Pericardium fibroblast (primary cell): ENCODE measurements around the gene DDX52. TPM values are rescaled to one million over a fixed set of nuclear protein-coding genes. Genes with fewer than 3 reads are reported as not detected.

Experiments
- total RNA-seq: library from RNA; depleted of rRNA; stranded (reverse); fragments of >200 nt; gene quantifications from 2 replicates; pipeline ENCODE4 v1.2.3, GENCODE V29; 2015

DDX52 gene, protein sequence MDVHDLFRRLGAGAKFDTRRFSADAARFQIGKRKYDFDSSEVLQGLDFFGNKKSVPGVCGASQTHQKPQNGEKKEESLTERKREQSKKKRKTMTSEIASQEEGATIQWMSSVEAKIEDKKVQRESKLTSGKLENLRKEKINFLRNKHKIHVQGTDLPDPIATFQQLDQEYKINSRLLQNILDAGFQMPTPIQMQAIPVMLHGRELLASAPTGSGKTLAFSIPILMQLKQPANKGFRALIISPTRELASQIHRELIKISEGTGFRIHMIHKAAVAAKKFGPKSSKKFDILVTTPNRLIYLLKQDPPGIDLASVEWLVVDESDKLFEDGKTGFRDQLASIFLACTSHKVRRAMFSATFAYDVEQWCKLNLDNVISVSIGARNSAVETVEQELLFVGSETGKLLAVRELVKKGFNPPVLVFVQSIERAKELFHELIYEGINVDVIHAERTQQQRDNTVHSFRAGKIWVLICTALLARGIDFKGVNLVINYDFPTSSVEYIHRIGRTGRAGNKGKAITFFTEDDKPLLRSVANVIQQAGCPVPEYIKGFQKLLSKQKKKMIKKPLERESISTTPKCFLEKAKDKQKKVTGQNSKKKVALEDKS
- 13.5 and 16.1 TPM in 2 replicates for total RNA-seq

DNA sequence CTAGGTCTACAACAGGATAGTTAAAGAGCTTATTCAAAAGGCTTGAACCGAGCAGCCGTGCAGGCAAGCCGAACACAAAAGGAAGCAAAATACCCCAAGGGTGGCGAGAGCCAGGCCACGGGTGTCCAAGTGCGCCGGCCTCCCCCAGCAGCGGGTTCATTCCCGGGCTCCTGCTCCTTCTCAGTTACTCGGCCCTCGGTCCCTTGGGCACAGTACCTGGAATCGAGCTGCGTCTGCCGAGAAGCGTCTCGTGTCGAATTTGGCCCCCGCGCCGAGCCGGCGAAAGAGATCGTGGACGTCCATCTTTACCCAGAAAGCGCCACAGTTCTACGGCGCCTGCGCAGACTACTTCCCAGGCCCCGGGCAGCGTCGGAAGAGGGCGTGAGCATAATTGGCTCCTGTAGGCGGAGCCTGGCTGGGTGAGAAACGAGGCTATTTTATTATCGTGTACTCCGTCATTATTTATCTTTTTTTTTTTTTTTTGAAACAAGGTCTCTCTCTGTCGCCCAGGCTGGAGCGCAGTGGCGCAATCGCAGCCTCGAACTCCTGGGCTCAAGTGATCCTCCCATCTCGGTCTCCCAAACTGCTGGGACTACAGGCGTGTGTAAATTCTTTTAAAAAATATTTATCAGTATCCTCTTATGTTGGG lies at the start of gene DDX52:
Gene DDX52, minus strand, starts transcription at position 329 of the 649 bp plus-strand sequence. Its CDS starts 26 bp downstream, at position 303.

DNA sequence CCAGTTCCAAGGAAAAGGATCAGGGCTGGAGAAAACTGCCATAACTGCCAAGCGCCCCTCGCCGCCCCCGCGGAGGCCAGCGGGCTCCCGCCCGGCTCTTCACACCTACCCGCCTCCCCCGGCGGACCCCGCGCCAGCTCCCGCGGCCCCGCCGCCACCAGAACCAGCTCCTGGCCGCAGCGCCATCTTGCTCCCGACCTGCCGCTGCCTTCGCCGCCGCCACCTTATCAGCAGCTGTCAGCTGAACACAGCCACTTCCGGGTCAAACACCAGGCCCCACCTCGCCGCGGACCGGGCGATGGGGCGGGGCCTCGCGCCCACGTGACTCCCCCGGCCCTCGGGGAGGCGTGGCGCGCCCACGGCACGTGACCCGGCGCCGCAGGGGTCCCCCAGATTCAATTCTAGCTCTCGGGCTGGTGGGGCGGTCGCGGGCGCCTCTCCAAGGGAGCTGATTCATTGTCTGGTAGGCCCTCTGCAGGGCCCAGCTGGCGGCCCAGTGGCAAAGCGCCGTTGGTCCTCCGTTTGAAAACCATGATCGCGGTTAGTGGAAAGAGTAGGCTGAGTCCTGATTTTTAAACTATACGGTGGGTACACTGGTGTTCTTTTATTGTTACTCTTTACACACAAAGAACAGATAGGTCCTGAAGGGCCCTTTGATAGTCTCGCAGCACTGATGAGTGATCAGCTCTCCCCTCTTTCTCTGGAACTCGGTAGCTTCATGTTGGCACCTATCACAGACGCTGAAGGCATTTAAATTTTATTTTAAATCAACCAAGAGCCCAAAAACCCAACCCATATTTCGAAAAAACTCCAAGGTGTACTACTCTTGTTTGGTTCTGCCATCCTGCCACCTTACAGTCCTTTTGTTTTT lies 33.8 kb downstream of the DDX52 start, which contains the start of gene SYNRG:
Gene SYNRG, minus strand, starts transcription at position 249 of the 871 bp plus-strand sequence. Its CDS starts 63 bp downstream, at position 186.

Other genes with a start within 250 kb of the DDX52 start
- 33.4 and 37.0 TPM in 2 replicates for gene ACACA, start 236.6 kb downstream of the DDX52 start, total RNA-seq
- gene TADA2A, start 236.6 kb downstream of the DDX52 start, total RNA-seq, result 15.7 and 18.3 TPM in 2 replicates
- gene DUSP14, start 153.6 kb downstream of the DDX52 start, total RNA-seq, result 37.9 and 45.4 TPM in 2 replicates
- gene SYNRG, start 34.0 kb downstream of the DDX52 start, total RNA-seq, result 9.0 and 11.4 TPM in 2 replicates
- gene HNF1B, start 101.6 kb upstream of the DDX52 start, total RNA-seq, result not detected in 2 replicates